Type B pancreatic cell (in vitro differentiated cells): ENCODE results near the gene ADARB1. TPM values are rescaled to one million over a fixed set of nuclear protein-coding genes. Genes with fewer than 3 reads are reported as not detected.
A peak's percentile ranks its signal among the peaks of the same experiment; 100 is the strongest.

ENCODE experiments used
- DNase-seq: peaks from one replicate; pipeline ENCODE4 v3.0.0; 2021; ENCODE audit warnings: mixed read lengths; ENCODE audit not compliant: unreplicated experiment; ENCODE audit errors: extremely low spot score
- H3K27ac Mint-ChIP-seq: 2 replicates; pipeline ENCODE4 v1.8.0; 2021; ENCODE audit warnings: mild to moderate bottlenecking, mixed read lengths
- H3K27me3 Mint-ChIP-seq: 2 replicates; pipeline ENCODE4 v1.8.0; 2021; ENCODE audit warnings: mixed read lengths
- H3K36me3 Mint-ChIP-seq: 2 replicates; pipeline ENCODE4 v1.8.0; 2021; ENCODE audit warnings: mixed read lengths
- H3K4me1 Mint-ChIP-seq: one replicate; pipeline ENCODE4 v1.8.0; 2021; ENCODE audit warnings: mixed read lengths; ENCODE audit not compliant: unreplicated experiment
- H3K4me3 Mint-ChIP-seq: 2 replicates; pipeline ENCODE4 v1.8.0; 2021; ENCODE audit warnings: mild to moderate bottlenecking, mixed read lengths
- H3K9me3 Mint-ChIP-seq: 2 replicates; pipeline ENCODE4 v1.8.0; 2021; ENCODE audit warnings: mixed read lengths
- total RNA-seq: library from RNA; stranded (reverse); gene quantifications from 2 replicates; pipeline ENCODE4 v1.2.1, GENCODE V29; 2021; ENCODE audit warnings: low replicate concordance
- TF ChIP-seq, protein P1 (sequence below): fragments of 200-600 bp; sonication (generic); conservative IDR thresholded peaks from 2 replicates; pipeline ENCODE4 v1.5.0; 2021; ENCODE audit warnings: antibody characterized with exemption, mild to moderate bottlenecking

ADARB1 gene
- total RNA-seq, 1 donor from 2014 or later, result 20.7 TPM

DNA sequence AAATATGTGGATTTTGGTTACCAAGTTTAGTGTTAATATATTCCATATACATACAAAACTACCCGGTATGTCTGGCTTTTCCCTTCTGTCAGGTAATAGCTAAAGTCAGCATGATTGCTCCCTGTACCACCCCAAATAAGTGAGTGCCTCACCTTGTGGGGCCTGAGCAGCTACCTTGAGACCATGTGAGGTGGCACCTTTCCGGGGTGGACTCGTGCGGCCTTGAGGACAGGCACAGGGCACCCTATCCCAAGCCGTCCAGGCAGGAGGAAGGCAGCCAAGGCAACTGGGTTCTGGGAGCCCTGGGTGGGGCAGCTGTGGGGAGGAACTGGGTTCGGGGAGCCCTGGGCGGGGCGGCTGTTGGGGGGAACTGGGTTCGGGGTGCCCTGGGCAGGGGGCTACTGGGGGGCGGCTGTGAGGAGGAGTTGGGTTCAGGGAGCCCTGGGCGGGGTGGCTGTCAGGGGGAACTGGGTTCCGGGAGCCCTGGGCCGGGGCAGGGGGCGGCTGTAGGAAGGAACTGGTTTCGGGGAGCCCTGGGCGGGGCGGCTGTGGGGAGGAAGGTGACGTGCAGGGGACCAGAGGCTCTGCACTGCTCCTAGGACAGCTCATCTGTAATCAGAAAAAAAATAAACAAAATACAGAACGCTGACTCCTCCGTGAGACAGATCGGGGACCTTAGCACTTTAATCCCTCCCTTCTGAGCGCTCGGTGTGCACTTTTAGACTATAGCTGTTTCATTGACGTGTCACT is 150.0 kb downstream of the ADARB1 start:
- Mint-ChIP-seq H3K27ac (no peak overlapping the region), H3K36me3 (peaks cover 3% of the 10 kb centered on the region), H3K9me3 (no peaks in the 10 kb centered on the region), H3K27me3 (no peaks in the 10 kb centered on the region), H3K4me3 (no peak overlapping the region), H3K4me1 (peaks cover 5% of the 10 kb centered on the region)
- DNase-seq, result no peak
- TF ChIP-seq, protein P1, sequence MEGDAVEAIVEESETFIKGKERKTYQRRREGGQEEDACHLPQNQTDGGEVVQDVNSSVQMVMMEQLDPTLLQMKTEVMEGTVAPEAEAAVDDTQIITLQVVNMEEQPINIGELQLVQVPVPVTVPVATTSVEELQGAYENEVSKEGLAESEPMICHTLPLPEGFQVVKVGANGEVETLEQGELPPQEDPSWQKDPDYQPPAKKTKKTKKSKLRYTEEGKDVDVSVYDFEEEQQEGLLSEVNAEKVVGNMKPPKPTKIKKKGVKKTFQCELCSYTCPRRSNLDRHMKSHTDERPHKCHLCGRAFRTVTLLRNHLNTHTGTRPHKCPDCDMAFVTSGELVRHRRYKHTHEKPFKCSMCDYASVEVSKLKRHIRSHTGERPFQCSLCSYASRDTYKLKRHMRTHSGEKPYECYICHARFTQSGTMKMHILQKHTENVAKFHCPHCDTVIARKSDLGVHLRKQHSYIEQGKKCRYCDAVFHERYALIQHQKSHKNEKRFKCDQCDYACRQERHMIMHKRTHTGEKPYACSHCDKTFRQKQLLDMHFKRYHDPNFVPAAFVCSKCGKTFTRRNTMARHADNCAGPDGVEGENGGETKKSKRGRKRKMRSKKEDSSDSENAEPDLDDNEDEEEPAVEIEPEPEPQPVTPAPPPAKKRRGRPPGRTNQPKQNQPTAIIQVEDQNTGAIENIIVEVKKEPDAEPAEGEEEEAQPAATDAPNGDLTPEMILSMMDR, result no peak

DNA sequence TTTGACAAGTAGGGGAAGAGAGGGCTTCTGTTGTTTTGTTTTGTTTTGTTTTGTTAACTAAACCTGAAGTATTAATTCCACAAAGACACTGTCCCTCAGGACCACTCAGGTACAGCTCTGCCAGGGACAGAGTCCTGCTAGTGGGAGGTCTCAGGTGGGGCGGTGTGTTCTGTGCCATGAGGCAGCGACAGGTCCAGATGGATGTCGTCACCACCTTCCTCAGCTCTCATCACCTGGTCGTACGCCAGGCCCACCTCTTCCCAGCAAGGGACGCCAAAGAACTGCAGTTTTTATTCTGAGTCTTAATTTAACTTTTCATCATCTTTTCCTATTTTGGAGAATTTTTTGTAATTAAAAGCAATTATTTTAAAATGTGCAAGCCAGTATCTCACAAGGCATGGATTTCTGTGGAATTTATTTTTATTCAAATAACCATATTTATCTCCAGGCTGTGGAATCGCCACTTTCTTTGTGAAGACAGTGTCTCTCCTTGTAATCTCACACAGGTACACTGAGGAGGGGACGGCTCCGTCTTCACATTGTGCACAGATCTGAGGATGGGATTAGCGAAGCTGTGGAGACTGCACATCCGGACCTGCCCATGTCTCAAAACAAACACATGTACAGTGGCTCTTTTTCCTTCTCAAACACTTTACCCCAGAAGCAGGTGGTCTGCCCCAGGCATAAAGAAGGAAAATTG is 150.8 kb downstream of the ADARB1 start:
- Mint-ChIP-seq H3K9me3 (no peaks in the 10 kb centered on the region), H3K4me1 (peaks cover 5% of the 10 kb centered on the region), H3K27ac (no peak overlapping the region), H3K36me3 (peaks cover 3% of the 10 kb centered on the region), H3K27me3 (no peaks in the 10 kb centered on the region), H3K4me3 (no peak overlapping the region)
- TF ChIP-seq, protein P1, result no peak
- no peak for DNase-seq

DNA sequence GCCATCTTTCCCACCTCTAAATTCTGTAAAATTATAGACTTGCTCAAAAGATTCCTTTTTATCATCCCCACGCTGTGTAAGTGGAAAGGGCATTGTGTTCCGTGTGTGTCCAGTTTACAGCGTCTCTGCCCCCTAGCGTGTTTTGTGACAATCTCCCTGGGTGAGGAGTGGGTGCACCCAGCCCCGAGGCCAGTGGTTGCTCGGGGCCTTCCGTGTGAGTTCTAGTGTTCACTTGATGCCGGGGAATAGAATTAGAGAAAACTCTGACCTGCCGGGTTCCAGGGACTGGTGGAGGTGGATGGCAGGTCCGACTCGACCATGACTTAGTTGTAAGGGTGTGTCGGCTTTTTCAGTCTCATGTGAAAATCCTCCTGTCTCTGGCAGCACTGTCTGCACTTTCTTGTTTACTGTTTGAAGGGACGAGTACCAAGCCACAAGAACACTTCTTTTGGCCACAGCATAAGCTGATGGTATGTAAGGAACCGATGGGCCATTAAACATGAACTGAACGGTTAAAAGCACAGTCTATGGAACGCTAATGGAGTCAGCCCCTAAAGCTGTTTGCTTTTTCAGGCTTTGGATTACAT is 151.5 kb downstream of the ADARB1 start:
- DNase-seq, result no peak
- peaks cover 3% of the 10 kb centered on the region for H3K36me3 Mint-ChIP-seq
- H3K27me3 Mint-ChIP-seq, result no peaks in the 10 kb centered on the region
- no peak overlapping the region for H3K27ac Mint-ChIP-seq
- TF ChIP-seq, protein P1, result no peak
- no peaks in the 10 kb centered on the region for H3K9me3 Mint-ChIP-seq
- peaks cover 5% of the 10 kb centered on the region for H3K4me1 Mint-ChIP-seq
- no peak overlapping the region for H3K4me3 Mint-ChIP-seq

DNA sequence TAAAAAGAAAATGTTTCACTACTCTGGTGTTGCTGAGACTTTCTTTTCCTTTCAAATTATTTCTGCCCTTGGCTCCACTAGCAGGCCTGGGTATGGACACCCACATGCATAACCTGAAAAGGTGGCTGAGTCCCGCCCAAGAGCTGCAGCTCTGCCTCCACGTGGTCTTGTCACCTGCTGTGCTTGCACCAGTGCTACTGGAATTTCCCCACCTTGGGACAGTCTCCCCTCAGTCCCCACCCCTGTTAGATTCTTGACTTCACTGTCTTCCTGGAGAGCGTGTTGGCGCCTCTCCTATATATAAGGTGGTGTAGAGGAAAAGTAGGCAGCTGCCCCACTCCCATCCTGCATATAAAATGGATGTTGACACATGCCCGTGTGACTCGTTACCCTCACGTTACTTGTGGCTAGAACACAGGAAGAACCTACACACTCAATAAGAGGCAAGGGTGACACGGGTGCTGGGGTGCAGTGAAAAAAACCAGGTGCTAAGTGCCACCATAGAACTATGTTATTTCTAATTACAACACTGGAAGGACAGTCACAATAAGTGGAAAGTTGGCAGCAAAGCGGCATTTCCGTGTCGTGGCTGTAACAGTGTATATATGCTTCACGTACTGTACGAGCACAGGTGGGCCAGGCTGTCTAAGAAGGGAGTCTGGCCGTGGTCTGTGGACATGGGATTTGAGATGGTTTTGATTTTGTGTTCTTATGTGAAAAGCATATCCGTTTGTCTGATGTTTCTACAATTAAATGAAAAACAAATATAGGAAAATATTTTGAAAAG is 152.4 kb downstream of the ADARB1 start:
- H3K36me3 Mint-ChIP-seq, result no peaks in the 10 kb centered on the region
- H3K27me3 Mint-ChIP-seq, result no peaks in the 10 kb centered on the region
- H3K27ac Mint-ChIP-seq, result no peak overlapping the region
- no peaks in the 10 kb centered on the region for H3K9me3 Mint-ChIP-seq
- DNase-seq, result no peak
- TF ChIP-seq, protein P1, result no peak
- H3K4me3 Mint-ChIP-seq, result no peak overlapping the region
- peaks cover 5% of the 10 kb centered on the region for H3K4me1 Mint-ChIP-seq

DNA sequence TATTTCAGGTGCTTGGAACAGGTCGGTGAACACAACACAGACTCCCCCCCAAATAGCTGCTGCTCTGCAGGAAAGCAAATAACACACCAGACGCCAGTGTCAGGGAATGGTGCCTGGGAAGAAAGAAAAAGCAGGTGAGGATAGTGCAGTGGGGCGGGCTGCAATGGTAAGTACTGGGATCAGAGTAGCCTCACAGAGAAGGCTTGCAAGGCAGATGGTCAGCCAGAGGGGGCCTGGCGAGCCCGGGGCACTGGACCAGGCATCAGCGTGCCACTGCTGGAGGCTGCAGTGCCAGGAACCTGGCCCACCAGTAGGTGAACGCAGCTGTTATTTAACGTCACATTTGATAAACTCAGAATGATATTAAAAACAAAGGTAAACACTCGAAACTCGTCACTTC is 153.4 kb downstream of the ADARB1 start:
- Mint-ChIP-seq H3K4me1 (peaks cover 5% of the 10 kb centered on the region), H3K27ac (peak overlapping the region; percentile 83), H3K36me3 (no peaks in the 10 kb centered on the region), H3K27me3 (no peaks in the 10 kb centered on the region), H3K4me3 (no peak overlapping the region), H3K9me3 (no peaks in the 10 kb centered on the region)
- TF ChIP-seq, protein P1, result no peak
- DNase-seq, result no peak
